Renal cortex interstitium (tissue), 3 donors: ENCODE results near the gene PCDHGB7. TPM values are rescaled to one million over a fixed set of nuclear protein-coding genes. Genes with fewer than 3 reads are reported as not detected.

Experiments used
- polyA plus RNA-seq, 3 donors: library from polyadenylated mRNA; unstranded; fragments of 120-200 nt; gene quantifications; one replicate each; pipeline ENCODE4 v1.2.1, GENCODE V29; 2013; ENCODE audit not compliant: insufficient read length in 3 of 3

PCDHGB7 gene
- polyA plus RNA-seq, 3 donors = 15.2 to 16.6 (median 15.7) TPM

Other genes with a start within 250 kb of the PCDHGB7 start
- 1 to 10 TPM; 4.0 to 4.4 (median 4.2) TPM for gene PCDHB7, start 245.0 kb upstream of the PCDHGB7 start, polyA plus RNA-seq
- gene PCDHB8, start 239.9 kb upstream of the PCDHGB7 start, polyA plus RNA-seq = 1 to 10 TPM; 1.8 to 3.7 (median 2.4) TPM
- 1 to 10 TPM; 5.0 to 7.6 (median 5.1) TPM for gene PCDHB16, start 235.3 kb upstream of the PCDHGB7 start, polyA plus RNA-seq
- 1 to 10 TPM; 4.1 to 4.4 (median 4.3) TPM for gene PCDHB9, start 230.5 kb upstream of the PCDHGB7 start, polyA plus RNA-seq
- 1 to 10 TPM; 4.8 to 7.5 (median 6.8) TPM for gene PCDHB10, start 225.3 kb upstream of the PCDHGB7 start, polyA plus RNA-seq
- 1 to 10 TPM; 4.0 to 6.3 (median 4.7) TPM for gene PCDHB11, start 218.1 kb upstream of the PCDHGB7 start, polyA plus RNA-seq
- 1 to 10 TPM; 4.6 to 5.1 (median 5.0) TPM for gene PCDHB12, start 209.0 kb upstream of the PCDHGB7 start, polyA plus RNA-seq
- 1 to 10 TPM; 6.9 to 7.9 (median 7.2) TPM for gene PCDHB13, start 203.8 kb upstream of the PCDHGB7 start, polyA plus RNA-seq
- gene PCDHB14, start 194.3 kb upstream of the PCDHGB7 start, polyA plus RNA-seq = 10 to 100 TPM in 2 of 3 donors, 1 to 10 TPM in 1; 9.5 to 11.6 (median 10.6) TPM
- 10 to 100 TPM; 13.2 to 15.0 (median 14.9) TPM for gene PCDHB15, start 172.3 kb upstream of the PCDHGB7 start, polyA plus RNA-seq
- under 1 TPM in 2 of 3 donors, not detected in 1; 0.14 to 0.35 TPM for gene SLC25A2, start 113.6 kb upstream of the PCDHGB7 start, polyA plus RNA-seq
- 100 to 1,000 TPM; 134 to 184 (median 157) TPM for gene TAF7, start 96.9 kb upstream of the PCDHGB7 start, polyA plus RNA-seq
- gene PCDHGA1, start 87.2 kb upstream of the PCDHGB7 start, polyA plus RNA-seq = 1 to 10 TPM in 2 of 3 donors, under 1 TPM in 1; 0.92 to 1.2 (median 1.0) TPM
- 1 to 10 TPM; 6.0 to 7.9 (median 6.1) TPM for gene PCDHGA2, start 78.9 kb upstream of the PCDHGB7 start, polyA plus RNA-seq
- 1 to 10 TPM; 3.1 to 4.2 (median 3.6) TPM for gene PCDHGA3, start 73.8 kb upstream of the PCDHGB7 start, polyA plus RNA-seq
- gene PCDHGB1, start 67.6 kb upstream of the PCDHGB7 start, polyA plus RNA-seq = 1 to 10 TPM; 1.5 to 2.5 (median 2.2) TPM
- gene PCDHGA4, start 62.7 kb upstream of the PCDHGB7 start, polyA plus RNA-seq = 1 to 10 TPM; 2.0 to 3.4 (median 2.2) TPM
- 1 to 10 TPM; 3.5 to 4.3 (median 3.8) TPM for gene PCDHGB2, start 57.7 kb upstream of the PCDHGB7 start, polyA plus RNA-seq
- 1 to 10 TPM; 2.1 to 2.7 (median 2.6) TPM for gene PCDHGA5, start 53.5 kb upstream of the PCDHGB7 start, polyA plus RNA-seq
- gene PCDHGB3, start 47.4 kb upstream of the PCDHGB7 start, polyA plus RNA-seq = 1 to 10 TPM; 2.1 to 2.5 (median 2.5) TPM
- gene PCDHGA6, start 43.8 kb upstream of the PCDHGB7 start, polyA plus RNA-seq = 1 to 10 TPM; 6.5 to 8.0 (median 7.2) TPM
- 1 to 10 TPM; 2.0 to 2.7 (median 2.5) TPM for gene PCDHGA7, start 34.9 kb upstream of the PCDHGB7 start, polyA plus RNA-seq
- gene PCDHGB4, start 30.0 kb upstream of the PCDHGB7 start, polyA plus RNA-seq = 1 to 10 TPM; 4.9 to 6.5 (median 6.1) TPM
- gene PCDHGA8, start 25.0 kb upstream of the PCDHGB7 start, polyA plus RNA-seq = 1 to 10 TPM in 1 of 3 donors, under 1 TPM in 2; 0.58 to 1.0 (median 0.61) TPM
- gene PCDHGB5, start 19.7 kb upstream of the PCDHGB7 start, polyA plus RNA-seq = 10 to 100 TPM in 2 of 3 donors, 1 to 10 TPM in 1; 8.6 to 11.5 (median 10.8) TPM
- gene PCDHGA9, start 14.9 kb upstream of the PCDHGB7 start, polyA plus RNA-seq = 1 to 10 TPM; 3.6 to 6.2 (median 5.4) TPM
- gene PCDHGB6, start 9.7 kb upstream of the PCDHGB7 start, polyA plus RNA-seq = 1 to 10 TPM; 6.7 to 7.6 (median 7.6) TPM
- gene PCDHGA10, start 4.7 kb upstream of the PCDHGB7 start, polyA plus RNA-seq = 1 to 10 TPM; 3.0 to 3.7 (median 3.3) TPM
- 1 to 10 TPM; 3.9 to 5.4 (median 5.2) TPM for gene PCDHGA11, start 3.4 kb downstream of the PCDHGB7 start, polyA plus RNA-seq
- 1 to 10 TPM; 1.5 to 3.0 (median 1.9) TPM for gene PCDHGA12, start 12.8 kb downstream of the PCDHGB7 start, polyA plus RNA-seq
- gene PCDHGC3, start 58.3 kb downstream of the PCDHGB7 start, polyA plus RNA-seq = 100 to 1,000 TPM in 1 of 3 donors, 10 to 100 TPM in 2; 90.0 to 127 (median 97.3) TPM
- gene PCDHGC4, start 67.4 kb downstream of the PCDHGB7 start, polyA plus RNA-seq = 1 to 10 TPM; 3.4 to 3.9 (median 3.6) TPM
- 1 to 10 TPM in 1 of 3 donors, under 1 TPM in 2; 0.34 to 1.2 (median 0.36) TPM for gene PCDHGC5, start 71.4 kb downstream of the PCDHGB7 start, polyA plus RNA-seq
- gene DIAPH1, start 201.3 kb downstream of the PCDHGB7 start, polyA plus RNA-seq = 10 to 100 TPM; 70.4 to 86.9 (median 73.6) TPM
- 100 to 1,000 TPM in 1 of 3 donors, 10 to 100 TPM in 2; 98.8 to 111 (median 99.0) TPM for gene HDAC3, start 219.2 kb downstream of the PCDHGB7 start, polyA plus RNA-seq
- gene RELL2, start 219.3 kb downstream of the PCDHGB7 start, polyA plus RNA-seq = 1 to 10 TPM in 1 of 3 donors, under 1 TPM in 2; 0.64 to 1.5 (median 0.90) TPM
- gene FCHSD1, start 233.7 kb downstream of the PCDHGB7 start, polyA plus RNA-seq = 10 to 100 TPM; 12.4 to 19.5 (median 13.5) TPM